ENCODE results near the gene NPAS1. TPM values are rescaled to one million over a fixed set of nuclear protein-coding genes. Genes with fewer than 3 reads are reported as not detected.
"Not testable (repeated sequence)": the region's sequence is repeated elsewhere in the genome, so short reads cannot be mapped to it uniquely, and the experiment has no call there.

The NPAS1 gene
- total RNA-seq, 1 experiment from 2014 or later, result 1.2 TPM

GRCh38 chr19:47075179-47075810 is 55.7 kb downstream of the NPAS1 start:
- Mint-ChIP-seq H3K27ac (ENCODE audit: unreplicated experiment) (no peak overlapping the region), H3K36me3 (ENCODE audit: insufficient read depth, unreplicated experiment) (peaks cover 85% of the 10 kb centered on the region), H3K27me3 (ENCODE audit: unreplicated experiment) (no peaks in the 10 kb centered on the region), H3K4me1 (ENCODE audit: low read depth, unreplicated experiment) (no peaks in the 10 kb centered on the region), H3K9me3 (ENCODE audit: low read depth, unreplicated experiment) (no peaks in the 10 kb centered on the region), H3K4me3 (ENCODE audit: low read depth, unreplicated experiment) (no peak overlapping the region)
- CTCF ChIA-PET, result no interaction called here
- BruUV-seq (replicated peaks), result no TSS peak
- intact Hi-C loops (cut with micrococcal nuclease; ENCODE audit: unreplicated experiment), result no loop called here
- no peak for TF ChIP-seq CTCF (IDR thresholded peaks at IDR 0.05; ENCODE audit: unreplicated experiment)
- DNase-seq, result no peak

GRCh38 chr19:47075941-47076340 is 56.3 kb downstream of the NPAS1 start:
- intact Hi-C loops (cut with micrococcal nuclease; ENCODE audit: unreplicated experiment), result no loop called here
- Mint-ChIP-seq H3K27ac (ENCODE audit: unreplicated experiment) (no peak overlapping the region), H3K9me3 (ENCODE audit: low read depth, unreplicated experiment) (no peaks in the 10 kb centered on the region), H3K36me3 (ENCODE audit: insufficient read depth, unreplicated experiment) (peaks cover 85% of the 10 kb centered on the region), H3K27me3 (ENCODE audit: unreplicated experiment) (no peaks in the 10 kb centered on the region), H3K4me1 (ENCODE audit: low read depth, unreplicated experiment) (no peaks in the 10 kb centered on the region), H3K4me3 (ENCODE audit: low read depth, unreplicated experiment) (no peak overlapping the region)
- CTCF ChIA-PET, result no interaction called here
- no peak for DNase-seq
- no TSS peak for BruUV-seq (replicated peaks)
- TF ChIP-seq CTCF (IDR thresholded peaks at IDR 0.05; ENCODE audit: unreplicated experiment), result no peak

- H3K4me1 Mint-ChIP-seq (ENCODE audit: low read depth, unreplicated experiment); BruUV-seq (replicated peaks); H3K9me3 Mint-ChIP-seq (ENCODE audit: low read depth, unreplicated experiment); intact Hi-C loops (cut with micrococcal nuclease; ENCODE audit: unreplicated experiment); H3K27ac Mint-ChIP-seq (ENCODE audit: unreplicated experiment); H3K4me3 Mint-ChIP-seq (ENCODE audit: low read depth, unreplicated experiment); DNase-seq; H3K27me3 Mint-ChIP-seq (ENCODE audit: unreplicated experiment): not testable (repeated sequence)
- CTCF ChIA-PET, result interaction anchor here (1.0 to 1.7 kb wide), 4 partner anchors 18 to 53 kb away, joined by 4 to 37 read pairs (median 22); partner anchors contain the start of genes SAE1 and TMEM160
- peaks cover 82% of the 10 kb centered on the region for H3K36me3 Mint-ChIP-seq (ENCODE audit: insufficient read depth, unreplicated experiment)
Observed at GRCh38 chr19:47078351-47078750, 58.7 kb downstream of the NPAS1 start.

GRCh38 chr19:47081095-47081494 is 61.5 kb downstream of the NPAS1 start:
- no peaks in the 10 kb centered on the region for H3K27me3 Mint-ChIP-seq (ENCODE audit: unreplicated experiment)
- H3K4me3 Mint-ChIP-seq (ENCODE audit: low read depth, unreplicated experiment), result no peak overlapping the region
- DNase-seq, result no peak
- CTCF ChIA-PET, result interaction anchor here (0.9 to 3.3 kb wide), 3 partner anchors 15 to 74 kb away, joined by 3 to 33 read pairs (median 6); partner anchors contain the start of gene ZC3H4
- no peaks in the 10 kb centered on the region for H3K4me1 Mint-ChIP-seq (ENCODE audit: low read depth, unreplicated experiment)
- peaks cover 91% of the 10 kb centered on the region for H3K36me3 Mint-ChIP-seq (ENCODE audit: insufficient read depth, unreplicated experiment)
- BruUV-seq (replicated peaks), result no TSS peak
- no peak overlapping the region for H3K27ac Mint-ChIP-seq (ENCODE audit: unreplicated experiment)
- no peak for TF ChIP-seq CTCF (IDR thresholded peaks at IDR 0.05; ENCODE audit: unreplicated experiment)
- intact Hi-C loops (cut with micrococcal nuclease; ENCODE audit: unreplicated experiment), result no loop called here
- no peaks in the 10 kb centered on the region for H3K9me3 Mint-ChIP-seq (ENCODE audit: low read depth, unreplicated experiment)

GRCh38 chr19:47082493-47082892 is 62.9 kb downstream of the NPAS1 start:
- BruUV-seq (replicated peaks), result no TSS peak
- Mint-ChIP-seq H3K36me3 (ENCODE audit: insufficient read depth, unreplicated experiment) (peaks cover 91% of the 10 kb centered on the region), H3K27ac (ENCODE audit: unreplicated experiment) (no peak overlapping the region), H3K27me3 (ENCODE audit: unreplicated experiment) (no peaks in the 10 kb centered on the region), H3K4me3 (ENCODE audit: low read depth, unreplicated experiment) (no peak overlapping the region), H3K4me1 (ENCODE audit: low read depth, unreplicated experiment) (no peaks in the 10 kb centered on the region), H3K9me3 (ENCODE audit: low read depth, unreplicated experiment) (no peaks in the 10 kb centered on the region)
- CTCF ChIA-PET, result no interaction called here
- intact Hi-C loops (cut with micrococcal nuclease; ENCODE audit: unreplicated experiment), result no loop called here
- no peak for DNase-seq
- no peak for TF ChIP-seq CTCF (IDR thresholded peaks at IDR 0.05; ENCODE audit: unreplicated experiment)

All from Calu3 (cell line).